ENCODE data around the gene SFTPA1. TPM values are rescaled to one million over a fixed set of nuclear protein-coding genes. Genes with fewer than 3 reads are reported as not detected.
"Not testable (repeated sequence)": the region's sequence is repeated elsewhere in the genome, so short reads cannot be mapped to it uniquely, and the experiment has no call there.

Gene SFTPA1
- total RNA-seq, 1 donor from 2014 or later = not detected

GRCh38 chr10:79588800-79589199, 21.9 kb upstream of the SFTPA1 start:
- FAIRE-seq (no peak), DNase-seq (ENCODE audit: low read depth) (no peak)
- TF ChIP-seq, protein P1, sequence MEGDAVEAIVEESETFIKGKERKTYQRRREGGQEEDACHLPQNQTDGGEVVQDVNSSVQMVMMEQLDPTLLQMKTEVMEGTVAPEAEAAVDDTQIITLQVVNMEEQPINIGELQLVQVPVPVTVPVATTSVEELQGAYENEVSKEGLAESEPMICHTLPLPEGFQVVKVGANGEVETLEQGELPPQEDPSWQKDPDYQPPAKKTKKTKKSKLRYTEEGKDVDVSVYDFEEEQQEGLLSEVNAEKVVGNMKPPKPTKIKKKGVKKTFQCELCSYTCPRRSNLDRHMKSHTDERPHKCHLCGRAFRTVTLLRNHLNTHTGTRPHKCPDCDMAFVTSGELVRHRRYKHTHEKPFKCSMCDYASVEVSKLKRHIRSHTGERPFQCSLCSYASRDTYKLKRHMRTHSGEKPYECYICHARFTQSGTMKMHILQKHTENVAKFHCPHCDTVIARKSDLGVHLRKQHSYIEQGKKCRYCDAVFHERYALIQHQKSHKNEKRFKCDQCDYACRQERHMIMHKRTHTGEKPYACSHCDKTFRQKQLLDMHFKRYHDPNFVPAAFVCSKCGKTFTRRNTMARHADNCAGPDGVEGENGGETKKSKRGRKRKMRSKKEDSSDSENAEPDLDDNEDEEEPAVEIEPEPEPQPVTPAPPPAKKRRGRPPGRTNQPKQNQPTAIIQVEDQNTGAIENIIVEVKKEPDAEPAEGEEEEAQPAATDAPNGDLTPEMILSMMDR (IDR thresholded peaks at IDR 0.05; ENCODE audit: insufficient read depth, low read length, severe bottlenecking) = no peak

DNA sequence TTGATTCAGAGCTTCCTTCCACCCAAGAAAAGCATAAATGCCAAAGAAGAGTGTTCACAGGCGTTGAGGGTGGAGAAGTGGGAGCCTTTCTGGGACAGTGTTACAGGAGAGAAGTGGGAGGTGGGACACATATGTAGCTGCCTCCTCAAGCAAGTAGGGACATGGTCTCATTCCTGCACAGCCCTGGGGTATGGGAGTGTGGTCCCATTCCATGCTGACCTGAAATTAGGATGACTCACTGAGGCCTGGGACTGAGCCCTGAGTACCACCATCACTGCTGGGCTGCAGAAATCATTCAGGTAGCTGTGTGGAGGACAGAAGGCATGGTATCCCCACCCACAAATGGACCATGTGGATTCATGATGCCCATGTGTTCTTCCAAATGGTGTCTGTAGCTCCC, 17.4 kb upstream of the SFTPA1 start:
- no peaks in the 10 kb centered on the region for H3K27me3 ChIP-seq (ENCODE audit: control insufficient read depth, insufficient read depth, low read length)
- DNase-seq (ENCODE audit: low read depth) (no peak), FAIRE-seq (no peak)
- TF ChIP-seq, protein P1 (IDR thresholded peaks at IDR 0.05; ENCODE audit: insufficient read depth, low read length, severe bottlenecking) = no peak
- H3K36me3 ChIP-seq (ENCODE audit: control insufficient read depth, insufficient read depth, low read length) = no peaks in the 10 kb centered on the region
- H3K4me3 ChIP-seq (ENCODE audit: low read depth, low read length) = no peak overlapping the region

More at GRCh38 chr10:79588800-79589199, 21.9 kb upstream of the SFTPA1 start:
- no peak overlapping the region for H3K4me3 ChIP-seq (ENCODE audit: low read depth, low read length)
- H3K36me3 ChIP-seq (ENCODE audit: control insufficient read depth, insufficient read depth, low read length) = no peaks in the 10 kb centered on the region
- no peaks in the 10 kb centered on the region for H3K27me3 ChIP-seq (ENCODE audit: control insufficient read depth, insufficient read depth, low read length)

DNA sequence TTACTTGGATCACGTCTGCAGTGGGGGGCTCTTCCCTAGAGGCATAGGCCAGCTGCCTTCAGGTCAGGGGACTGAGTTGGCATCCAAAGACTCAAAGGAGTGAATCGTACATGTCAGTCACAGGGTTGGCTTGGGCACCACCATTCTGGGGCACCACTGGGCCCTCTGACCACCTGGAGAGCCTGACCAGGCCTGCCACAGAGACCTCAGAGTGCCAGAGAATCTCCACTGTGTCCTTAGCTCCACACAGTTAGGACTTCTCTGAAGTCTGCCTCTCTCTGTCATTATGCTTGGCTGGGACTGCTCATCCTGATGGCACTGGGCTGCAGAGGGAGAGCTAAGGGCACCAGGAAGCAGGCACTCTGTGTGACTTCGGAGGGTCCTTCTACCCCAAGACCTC, 16.2 kb upstream of the SFTPA1 start:
- H3K36me3 ChIP-seq (ENCODE audit: control insufficient read depth, insufficient read depth, low read length); H3K4me3 ChIP-seq (ENCODE audit: low read depth, low read length); FAIRE-seq; DNase-seq (ENCODE audit: low read depth); H3K27me3 ChIP-seq (ENCODE audit: control insufficient read depth, insufficient read depth, low read length): not testable (repeated sequence)

- Histone ChIP-seq H3K36me3 (ENCODE audit: control insufficient read depth, insufficient read depth, low read length) (no peaks in the 10 kb centered on the region), H3K27me3 (ENCODE audit: control insufficient read depth, insufficient read depth, low read length) (no peaks in the 10 kb centered on the region), H3K4me3 (ENCODE audit: low read depth, low read length) (no peak overlapping the region)
- TF ChIP-seq, protein P1 (IDR thresholded peaks at IDR 0.05; ENCODE audit: insufficient read depth, low read length, severe bottlenecking) = no peak
- DNase-seq (ENCODE audit: low read depth) = no peak
- no peak for FAIRE-seq
Observed at GRCh38 chr10:79595510-79595909, 15.2 kb upstream of the SFTPA1 start.

DNA sequence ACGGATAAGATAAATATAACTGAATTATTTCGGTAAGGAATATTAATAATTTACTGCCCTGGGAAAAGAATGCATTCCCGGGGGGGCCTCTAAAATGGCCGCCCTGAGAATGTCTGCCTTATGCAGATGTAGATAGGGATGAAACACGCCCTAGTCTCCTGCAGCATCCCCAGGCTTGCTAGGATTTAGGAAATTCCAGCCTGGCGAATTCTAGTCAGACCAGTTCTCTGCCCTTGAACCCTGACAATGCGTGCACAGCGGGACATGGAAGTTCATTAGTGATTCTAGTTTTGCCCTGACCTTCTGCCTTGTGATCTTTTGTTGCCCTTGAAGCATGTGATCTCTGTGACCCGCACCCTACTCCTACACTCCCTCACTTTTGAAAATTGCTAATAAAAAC, 11.1 kb upstream of the SFTPA1 start:
- DNase-seq (ENCODE audit: low read depth); H3K36me3 ChIP-seq (ENCODE audit: control insufficient read depth, insufficient read depth, low read length); FAIRE-seq; H3K4me3 ChIP-seq (ENCODE audit: low read depth, low read length); H3K27me3 ChIP-seq (ENCODE audit: control insufficient read depth, insufficient read depth, low read length): not testable (repeated sequence)

GRCh38 chr10:79601939-79602338, 8.8 kb upstream of the SFTPA1 start:
- Histone ChIP-seq H3K4me3 (ENCODE audit: low read depth, low read length) (no peak overlapping the region), H3K27me3 (ENCODE audit: control insufficient read depth, insufficient read depth, low read length) (peaks cover 2% of the 10 kb centered on the region), H3K36me3 (ENCODE audit: control insufficient read depth, insufficient read depth, low read length) (no peaks in the 10 kb centered on the region)
- FAIRE-seq (no peak), DNase-seq (ENCODE audit: low read depth) (no peak)
- TF ChIP-seq, protein P1 (IDR thresholded peaks at IDR 0.05; ENCODE audit: insufficient read depth, low read length, severe bottlenecking) = no peak

GRCh38 chr10:79602953-79603352, 7.8 kb upstream of the SFTPA1 start:
- TF ChIP-seq, protein P1 (IDR thresholded peaks at IDR 0.05; ENCODE audit: insufficient read depth, low read length, severe bottlenecking) = no peak
- H3K27me3 ChIP-seq (ENCODE audit: control insufficient read depth, insufficient read depth, low read length) = peaks cover 2% of the 10 kb centered on the region
- DNase-seq (ENCODE audit: low read depth) = no peak
- H3K4me3 ChIP-seq (ENCODE audit: low read depth, low read length) = no peak overlapping the region
- no peaks in the 10 kb centered on the region for H3K36me3 ChIP-seq (ENCODE audit: control insufficient read depth, insufficient read depth, low read length)
- no peak for FAIRE-seq

All from bronchial epithelial cell (primary cell).